GM10248 (cell line): ENCODE data around the gene GMNC.
A peak's percentile ranks its signal among the peaks of the same experiment; 100 is the strongest.

Experiments
- CTCF ChIA-PET: fragments of 300-600 bp; sonication (Branson Sonifier 250); formaldehyde crosslinking; extraction: SDS; loops from one replicate; lab custom pipeline; 2021; ENCODE audit warnings: antibody characterized with exemption; lab: Yijun Ruan, JAX
- POLR2A ChIA-PET: fragments of 350-650 bp; sonication (Branson Sonifier 250); formaldehyde crosslinking; extraction: SDS; loops from one replicate; lab custom pipeline; 2020; ENCODE audit warnings: antibody characterized with exemption; lab: Yijun Ruan, JAX
- DNase-seq: peaks from one replicate; pipeline ENCODE4 v3.0.0; 2012; ENCODE audit errors: extremely low spot score
- TF ChIP-seq, protein P1 (sequence below): IDR thresholded peaks from 2 replicates; pipeline ENCODE4 v1.5.1; 2012; ENCODE audit warnings: mild to moderate bottlenecking, low read depth; ENCODE audit errors: extremely low read depth, missing control alignments, control extremely low read depth

Gene GMNC

GRCh38 chr3:190831225-190831624 is 31.3 kb downstream of the GMNC start:
- DNase-seq: no peak
- TF ChIP-seq, protein P1, sequence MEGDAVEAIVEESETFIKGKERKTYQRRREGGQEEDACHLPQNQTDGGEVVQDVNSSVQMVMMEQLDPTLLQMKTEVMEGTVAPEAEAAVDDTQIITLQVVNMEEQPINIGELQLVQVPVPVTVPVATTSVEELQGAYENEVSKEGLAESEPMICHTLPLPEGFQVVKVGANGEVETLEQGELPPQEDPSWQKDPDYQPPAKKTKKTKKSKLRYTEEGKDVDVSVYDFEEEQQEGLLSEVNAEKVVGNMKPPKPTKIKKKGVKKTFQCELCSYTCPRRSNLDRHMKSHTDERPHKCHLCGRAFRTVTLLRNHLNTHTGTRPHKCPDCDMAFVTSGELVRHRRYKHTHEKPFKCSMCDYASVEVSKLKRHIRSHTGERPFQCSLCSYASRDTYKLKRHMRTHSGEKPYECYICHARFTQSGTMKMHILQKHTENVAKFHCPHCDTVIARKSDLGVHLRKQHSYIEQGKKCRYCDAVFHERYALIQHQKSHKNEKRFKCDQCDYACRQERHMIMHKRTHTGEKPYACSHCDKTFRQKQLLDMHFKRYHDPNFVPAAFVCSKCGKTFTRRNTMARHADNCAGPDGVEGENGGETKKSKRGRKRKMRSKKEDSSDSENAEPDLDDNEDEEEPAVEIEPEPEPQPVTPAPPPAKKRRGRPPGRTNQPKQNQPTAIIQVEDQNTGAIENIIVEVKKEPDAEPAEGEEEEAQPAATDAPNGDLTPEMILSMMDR: no peak
- ChIA-PET POLR2A (no interaction called here), CTCF (interaction anchor here (1.8 to 3.4 kb wide), 2 partner anchors 12 to 20 kb away, joined by 4 to 15 read pairs; no protein-coding TSS in a partner anchor)

DNA sequence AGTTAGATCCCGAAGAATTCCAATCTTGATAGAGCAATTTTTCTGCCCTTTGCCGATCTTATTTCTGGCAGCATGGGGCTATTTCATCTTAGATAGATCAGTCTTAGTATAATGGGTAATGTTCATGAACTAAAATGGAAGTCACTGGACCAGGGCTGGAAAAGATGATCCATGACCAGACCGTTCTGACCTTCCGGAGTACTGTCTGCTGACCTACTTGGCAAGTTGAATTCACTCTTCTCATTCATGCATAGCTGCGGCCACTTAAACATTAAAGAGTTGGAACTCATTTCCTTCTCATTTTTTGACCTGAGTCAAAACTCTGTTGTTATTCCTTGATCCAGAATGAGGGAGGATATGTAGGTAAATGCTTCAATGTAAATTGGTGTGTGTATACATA is 32.5 kb downstream of the GMNC start:
- POLR2A ChIA-PET: no interaction called here
- CTCF ChIA-PET: interaction anchor here (3.4 kb wide), 1 partner anchor 18 kb away, joined by 15 read pairs; no protein-coding TSS in a partner anchor
- DNase-seq: no peak
- TF ChIP-seq, protein P1: no peak

- DNase-seq: no peak
- POLR2A ChIA-PET: no interaction called here
- TF ChIP-seq, protein P1: no peak
- CTCF ChIA-PET: no interaction called here
Observed at GRCh38 chr3:190826018-190826417, 36.5 kb downstream of the GMNC start.

DNA sequence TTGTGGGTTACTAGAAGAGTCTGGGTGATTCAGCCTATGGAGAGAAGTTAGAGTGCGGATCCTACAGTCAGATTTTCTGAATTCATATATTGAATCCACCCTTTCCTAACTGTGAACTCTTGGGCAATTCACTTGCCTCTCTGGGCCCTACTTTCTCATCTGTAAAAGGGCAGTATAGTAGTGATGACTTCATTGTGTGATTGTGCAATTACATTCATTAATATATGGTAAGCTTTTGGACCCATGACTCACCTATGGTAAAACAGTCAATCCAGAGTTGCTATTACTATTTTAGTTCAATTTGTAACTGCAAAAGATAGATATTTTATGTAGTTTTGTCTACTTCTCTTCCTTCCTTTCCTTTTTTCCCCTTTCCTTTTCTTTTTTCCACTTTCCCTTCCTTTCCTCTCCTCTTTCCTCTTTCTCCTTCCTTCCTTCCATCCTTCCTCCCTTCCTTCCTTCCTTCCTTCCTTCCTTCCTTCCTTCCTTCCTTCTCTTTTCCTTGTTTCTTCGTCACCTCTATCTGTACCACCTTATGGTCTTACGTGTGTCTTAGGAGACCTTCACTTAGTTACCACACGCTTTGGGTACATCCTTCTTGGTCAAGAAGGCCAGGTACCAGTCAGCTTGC is 37.0 kb downstream of the GMNC start:
- ChIA-PET CTCF (interaction anchor here (1.1 kb wide), 1 partner anchor 13 kb away, joined by 5 read pairs; no protein-coding TSS in a partner anchor), POLR2A (no interaction called here)
- DNase-seq: no peak
- TF ChIP-seq, protein P1: no peak

- ChIA-PET POLR2A (no interaction called here), CTCF (interaction anchor here (1.0 to 4.4 kb wide), 12 partner anchors 9 to 1634 kb away, joined by 3 to 40 read pairs (median 4); no protein-coding TSS in a partner anchor)
- TF ChIP-seq, protein P1: peak; percentile 56
- peak; percentile 13 for DNase-seq
Observed at GRCh38 chr3:190811775-190812480, 50.6 kb downstream of the GMNC start.

DNA sequence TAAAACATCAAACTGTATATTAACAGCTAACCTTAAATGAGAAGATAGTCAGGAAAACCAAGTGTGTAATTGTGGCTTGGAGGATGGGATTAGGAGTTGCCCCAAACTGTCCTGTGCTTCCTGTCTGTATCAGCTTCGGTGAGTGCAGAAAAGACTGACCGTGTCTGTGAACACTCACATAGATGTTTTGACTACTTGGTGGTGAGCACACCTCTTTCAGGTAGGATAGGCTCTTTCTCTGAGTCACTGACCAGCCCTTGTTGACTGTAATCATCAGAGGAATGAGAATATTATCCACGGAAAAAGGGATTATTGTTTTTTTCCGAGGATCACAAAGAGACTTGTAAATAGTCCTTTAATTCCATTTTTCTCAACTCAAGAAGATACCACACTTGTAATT is 51.5 kb downstream of the GMNC start:
- POLR2A ChIA-PET: no interaction called here
- TF ChIP-seq, protein P1: no peak
- DNase-seq: no peak
- CTCF ChIA-PET: interaction anchor here (1.0 to 4.4 kb wide), 6 partner anchors 13 to 1633 kb away, joined by 3 to 40 read pairs (median 11); no protein-coding TSS in a partner anchor
